ENCODE results near the gene IL13. TPM values are rescaled to one million over a fixed set of nuclear protein-coding genes. Genes with fewer than 3 reads are reported as not detected.

Gene IL13
- not detected for total RNA-seq

GRCh38 chr5:132657676-132658380 lies at the start of gene IL13:
Gene IL13 (plus strand): TSS chr5:132658173. CDS start chr5:132658187, 14 bp downstream.
- peaks cover 12 to 18% (median 15%) of the 10 kb centered on the region in 4 donors for H3K4me1 ChIP-seq
- TF ChIP-seq, protein P1, sequence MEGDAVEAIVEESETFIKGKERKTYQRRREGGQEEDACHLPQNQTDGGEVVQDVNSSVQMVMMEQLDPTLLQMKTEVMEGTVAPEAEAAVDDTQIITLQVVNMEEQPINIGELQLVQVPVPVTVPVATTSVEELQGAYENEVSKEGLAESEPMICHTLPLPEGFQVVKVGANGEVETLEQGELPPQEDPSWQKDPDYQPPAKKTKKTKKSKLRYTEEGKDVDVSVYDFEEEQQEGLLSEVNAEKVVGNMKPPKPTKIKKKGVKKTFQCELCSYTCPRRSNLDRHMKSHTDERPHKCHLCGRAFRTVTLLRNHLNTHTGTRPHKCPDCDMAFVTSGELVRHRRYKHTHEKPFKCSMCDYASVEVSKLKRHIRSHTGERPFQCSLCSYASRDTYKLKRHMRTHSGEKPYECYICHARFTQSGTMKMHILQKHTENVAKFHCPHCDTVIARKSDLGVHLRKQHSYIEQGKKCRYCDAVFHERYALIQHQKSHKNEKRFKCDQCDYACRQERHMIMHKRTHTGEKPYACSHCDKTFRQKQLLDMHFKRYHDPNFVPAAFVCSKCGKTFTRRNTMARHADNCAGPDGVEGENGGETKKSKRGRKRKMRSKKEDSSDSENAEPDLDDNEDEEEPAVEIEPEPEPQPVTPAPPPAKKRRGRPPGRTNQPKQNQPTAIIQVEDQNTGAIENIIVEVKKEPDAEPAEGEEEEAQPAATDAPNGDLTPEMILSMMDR (IDR thresholded peaks at IDR 0.05), result no peak
- no peak for TF ChIP-seq EP300 (IDR thresholded peaks at IDR 0.05)
- no peak for TF ChIP-seq POLR2A (IDR thresholded peaks at IDR 0.05; ENCODE audit: low read depth)
- TF ChIP-seq POLR2AphosphoS5 (IDR thresholded peaks at IDR 0.05), result no peak
- no peak for DNase-seq (ENCODE audit: extremely low spot score)
- H3K9me3 ChIP-seq, result no peaks in the 10 kb centered on the region
- H3K36me3 ChIP-seq, result no peaks in the 10 kb centered on the region
- 97% methylated on average over 11 of the region's 12 CpGs for WGBS
- intact Hi-C loops (cut with DNase I), result no loop called here
- H3K27ac ChIP-seq (replicated peaks in 1 of 4), result no peak within 1 kb of the TSS
- H3K4me3 ChIP-seq, result no peak within 1 kb of the TSS
- peaks cover 0 to 60% (median 13%) of the 10 kb centered on the region in 4 donors for H3K27me3 ChIP-seq

DNA sequence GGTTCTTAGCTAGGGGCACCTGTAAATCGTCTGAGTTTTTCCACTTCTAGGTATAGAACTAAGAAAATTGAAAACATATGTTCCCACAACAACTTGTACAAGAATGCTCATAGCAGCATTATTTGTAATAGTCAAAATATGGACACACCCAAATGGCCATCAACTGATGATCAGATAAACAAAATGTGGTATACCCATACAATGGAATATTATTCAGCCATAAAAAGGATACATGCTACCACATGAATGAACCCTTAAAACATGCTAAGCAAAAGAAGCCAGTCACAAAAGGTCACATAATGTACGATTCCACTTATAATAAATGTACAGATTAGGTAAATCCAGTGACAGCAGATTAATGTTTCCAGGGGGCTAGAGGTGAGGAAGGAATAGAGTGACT lies 46.0 kb upstream of the IL13 start:
- intact Hi-C loops (cut with DNase I), result no loop called here
- H3K27ac ChIP-seq (replicated peaks in 1 of 4), result no peak overlapping the region
- no peak for DNase-seq (ENCODE audit: extremely low spot score)
- H3K9me3 ChIP-seq, result no peaks in the 10 kb centered on the region
- TF ChIP-seq POLR2A (IDR thresholded peaks at IDR 0.05; ENCODE audit: low read depth) (no peak), EP300 (IDR thresholded peaks at IDR 0.05) (no peak), POLR2AphosphoS5 (IDR thresholded peaks at IDR 0.05) (no peak)
- TF ChIP-seq, protein P1 (IDR thresholded peaks at IDR 0.05), result no peak
- WGBS, result 98% methylated on average over 2 of the region's 2 CpGs
- no peaks in the 10 kb centered on the region for H3K4me1 ChIP-seq
- H3K27me3 ChIP-seq, result no peaks in the 10 kb centered on the region
- no peak overlapping the region for H3K4me3 ChIP-seq
- H3K36me3 ChIP-seq, result peaks cover 26 to 99% (median 63%) of the 10 kb centered on the region in 4 donors

- H3K4me1 ChIP-seq, result no peaks in the 10 kb centered on the region
- TF ChIP-seq POLR2A (IDR thresholded peaks at IDR 0.05; ENCODE audit: low read depth), result no peak
- no peak for TF ChIP-seq EP300 (IDR thresholded peaks at IDR 0.05)
- TF ChIP-seq, protein P1 (IDR thresholded peaks at IDR 0.05), result no peak
- TF ChIP-seq POLR2AphosphoS5 (IDR thresholded peaks at IDR 0.05), result no peak
- H3K9me3 ChIP-seq, result no peaks in the 10 kb centered on the region
- peaks cover 28 to 100% (median 62%) of the 10 kb centered on the region in 4 donors for H3K36me3 ChIP-seq
- no peak overlapping the region for H3K4me3 ChIP-seq
- 70% methylated on average over 1 of the region's 1 CpG for WGBS
- no peaks in the 10 kb centered on the region for H3K27me3 ChIP-seq
- intact Hi-C loops (cut with DNase I), result no loop called here
- no peak overlapping the region for H3K27ac ChIP-seq (replicated peaks in 1 of 4)
- no peak for DNase-seq (ENCODE audit: extremely low spot score)
Measured at GRCh38 chr5:132612846-132613245, 45.1 kb upstream of the IL13 start.

- TF ChIP-seq POLR2A (IDR thresholded peaks at IDR 0.05; ENCODE audit: low read depth), result no peak
- TF ChIP-seq POLR2AphosphoS5 (IDR thresholded peaks at IDR 0.05), result no peak
- TF ChIP-seq, protein P1 (IDR thresholded peaks at IDR 0.05), result no peak
- TF ChIP-seq EP300 (IDR thresholded peaks at IDR 0.05), result no peak
- intact Hi-C loops (cut with DNase I), result no loop called here
- Histone ChIP-seq H3K27me3 (no peaks in the 10 kb centered on the region), H3K4me1 (no peaks in the 10 kb centered on the region), H3K9me3 (no peaks in the 10 kb centered on the region), H3K36me3 (peaks cover 31 to 84% (median 33%) of the 10 kb centered on the region in 4 donors), H3K4me3 (no peak overlapping the region), H3K27ac (replicated peaks in 1 of 4) (no peak overlapping the region)
- no peak for DNase-seq (ENCODE audit: extremely low spot score)
Measured at GRCh38 chr5:132621699-132622098, 36.3 kb upstream of the IL13 start.

- Histone ChIP-seq H3K27me3 (no peaks in the 10 kb centered on the region), H3K27ac (replicated peaks in 1 of 4) (no peak overlapping the region), H3K36me3 (peaks cover 29 to 75% (median 31%) of the 10 kb centered on the region in 4 donors), H3K4me1 (no peaks in the 10 kb centered on the region), H3K4me3 (no peak overlapping the region), H3K9me3 (no peaks in the 10 kb centered on the region)
- no peak for TF ChIP-seq EP300 (IDR thresholded peaks at IDR 0.05)
- no peak for DNase-seq (ENCODE audit: extremely low spot score)
- intact Hi-C loops (cut with DNase I), result no loop called here
Measured at GRCh38 chr5:132622608-132623007, 35.4 kb upstream of the IL13 start.

All from esophagus muscularis mucosa (tissue), 4 donors.